ENCODE results near the gene IFITM1.
"Not testable (repeated sequence)": the region's sequence is repeated elsewhere in the genome, so short reads cannot be mapped to it uniquely, and the experiment has no call there.

The IFITM1 gene

GRCh38 chr11:282630-283360, 31.0 kb upstream of the IFITM1 start:
- FAIRE-seq = no peak

- no peak for FAIRE-seq
Observed at GRCh38 chr11:283405-284104, 30.3 kb upstream of the IFITM1 start.

GRCh38 chr11:284105-285020, 29.5 kb upstream of the IFITM1 start:
- no peak for FAIRE-seq

GRCh38 chr11:285021-285893, 28.6 kb upstream of the IFITM1 start:
- FAIRE-seq = no peak

GRCh38 chr11:285894-286220, 28.0 kb upstream of the IFITM1 start:
- no peak for FAIRE-seq

GRCh38 chr11:286977-287820, 26.6 kb upstream of the IFITM1 start:
- not testable (repeated sequence) for FAIRE-seq

- FAIRE-seq = no peak
Observed at GRCh38 chr11:287821-288477, 25.9 kb upstream of the IFITM1 start.

GRCh38 chr11:288478-289397, 25.1 kb upstream of the IFITM1 start, which contains the start of gene PGGHG:
Gene PGGHG, plus strand, starts transcription at chr11:289126. Its CDS starts 691 bp downstream, at chr11:289817.
- FAIRE-seq = no peak

- FAIRE-seq = no peak
Observed at GRCh38 chr11:289398-289711, 24.5 kb upstream of the IFITM1 start.

GRCh38 chr11:289712-290620, 23.9 kb upstream of the IFITM1 start:
- FAIRE-seq = no peak

GRCh38 chr11:290621-291231, 23.1 kb upstream of the IFITM1 start:
- no peak for FAIRE-seq

- FAIRE-seq = no peak
Observed at GRCh38 chr11:291281-292210, 22.3 kb upstream of the IFITM1 start.

GRCh38 chr11:292211-293121, 21.4 kb upstream of the IFITM1 start:
- no peak for FAIRE-seq

- FAIRE-seq = no peak
Observed at GRCh38 chr11:293271-293851, 20.5 kb upstream of the IFITM1 start.

- FAIRE-seq = no peak
Observed at GRCh38 chr11:293852-294661, 19.8 kb upstream of the IFITM1 start.

All from endometrium (tissue), 2 donors.